Measurements from ENCODE around the gene FASN. TPM values are rescaled to one million over a fixed set of nuclear protein-coding genes. Genes with fewer than 3 reads are reported as not detected.
A peak's percentile ranks its signal among the peaks of the same experiment; 100 is the strongest.

FASN gene
- total and polyA plus RNA-seq, 2 of the 13 experiments (the other 11 are each of a cell fraction or from before 2014, with no cell fraction given) = 51.7 to 101 TPM

DNA sequence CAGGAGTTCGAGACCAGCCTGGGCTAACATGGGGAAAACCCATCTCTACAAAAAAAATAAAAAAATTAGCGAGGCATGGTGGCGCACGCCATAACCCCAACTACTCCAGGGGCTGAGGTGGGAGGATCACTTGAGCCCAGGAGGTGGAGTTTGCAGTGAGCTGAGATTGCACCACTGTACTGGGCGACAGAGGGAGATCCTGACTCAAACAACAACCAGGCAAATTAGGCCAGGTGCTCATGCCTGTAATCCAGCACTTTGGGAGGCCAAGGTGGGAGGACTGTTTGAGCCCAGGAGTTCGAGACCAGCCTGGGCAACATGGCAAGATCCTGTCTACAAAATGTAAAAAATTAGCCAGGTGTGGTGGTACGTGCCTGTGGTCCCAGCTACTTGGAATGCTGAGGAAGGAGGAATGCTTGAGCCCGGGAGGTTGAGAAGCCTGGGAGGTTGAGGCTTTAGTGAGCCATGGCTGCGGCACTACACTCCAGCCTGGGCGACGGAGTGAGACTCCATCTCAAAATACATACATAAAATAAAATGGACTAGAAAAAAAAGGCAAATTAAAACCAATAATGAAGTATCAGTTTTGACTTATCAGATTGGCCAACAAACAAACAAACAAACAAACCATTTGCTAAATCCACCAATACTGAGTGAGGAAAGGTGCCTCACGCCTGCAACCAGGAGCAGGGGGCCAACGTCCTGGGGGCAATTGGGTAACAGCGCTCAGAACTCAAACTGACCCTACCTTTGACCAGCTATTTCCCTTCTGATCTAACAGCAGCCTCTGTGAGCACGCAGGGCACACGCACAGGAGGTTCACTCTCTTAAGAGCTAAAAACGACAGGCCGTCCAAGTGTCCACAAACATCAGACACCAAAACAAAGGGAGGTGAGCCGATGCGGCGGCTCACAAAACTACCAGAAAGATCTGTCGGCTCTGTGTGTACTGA is 19.4 kb upstream of the FASN start (continued):
- TF ChIP-seq, protein P1, sequence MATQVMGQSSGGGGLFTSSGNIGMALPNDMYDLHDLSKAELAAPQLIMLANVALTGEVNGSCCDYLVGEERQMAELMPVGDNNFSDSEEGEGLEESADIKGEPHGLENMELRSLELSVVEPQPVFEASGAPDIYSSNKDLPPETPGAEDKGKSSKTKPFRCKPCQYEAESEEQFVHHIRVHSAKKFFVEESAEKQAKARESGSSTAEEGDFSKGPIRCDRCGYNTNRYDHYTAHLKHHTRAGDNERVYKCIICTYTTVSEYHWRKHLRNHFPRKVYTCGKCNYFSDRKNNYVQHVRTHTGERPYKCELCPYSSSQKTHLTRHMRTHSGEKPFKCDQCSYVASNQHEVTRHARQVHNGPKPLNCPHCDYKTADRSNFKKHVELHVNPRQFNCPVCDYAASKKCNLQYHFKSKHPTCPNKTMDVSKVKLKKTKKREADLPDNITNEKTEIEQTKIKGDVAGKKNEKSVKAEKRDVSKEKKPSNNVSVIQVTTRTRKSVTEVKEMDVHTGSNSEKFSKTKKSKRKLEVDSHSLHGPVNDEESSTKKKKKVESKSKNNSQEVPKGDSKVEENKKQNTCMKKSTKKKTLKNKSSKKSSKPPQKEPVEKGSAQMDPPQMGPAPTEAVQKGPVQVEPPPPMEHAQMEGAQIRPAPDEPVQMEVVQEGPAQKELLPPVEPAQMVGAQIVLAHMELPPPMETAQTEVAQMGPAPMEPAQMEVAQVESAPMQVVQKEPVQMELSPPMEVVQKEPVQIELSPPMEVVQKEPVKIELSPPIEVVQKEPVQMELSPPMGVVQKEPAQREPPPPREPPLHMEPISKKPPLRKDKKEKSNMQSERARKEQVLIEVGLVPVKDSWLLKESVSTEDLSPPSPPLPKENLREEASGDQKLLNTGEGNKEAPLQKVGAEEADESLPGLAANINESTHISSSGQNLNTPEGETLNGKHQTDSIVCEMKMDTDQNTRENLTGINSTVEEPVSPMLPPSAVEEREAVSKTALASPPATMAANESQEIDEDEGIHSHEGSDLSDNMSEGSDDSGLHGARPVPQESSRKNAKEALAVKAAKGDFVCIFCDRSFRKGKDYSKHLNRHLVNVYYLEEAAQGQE (IDR thresholded peaks at IDR 0.05; ENCODE audit: borderline replicate concordance in 1 of 2, low read depth in 1 of 2, low read length in 2 of 2) = no peak
- TF ChIP-seq MED8 (CRISPR knock-in tag; IDR thresholded peaks at IDR 0.05; ENCODE audit: insufficient replicate concordance) (no peak), KLF15 (CRISPR knock-in tag; IDR thresholded peaks at IDR 0.05; ENCODE audit: borderline replicate concordance) (no peak), NCOA5 (CRISPR knock-in tag; IDR thresholded peaks at IDR 0.05) (no peak), MZF1 (CRISPR knock-in tag; IDR thresholded peaks at IDR 0.05; ENCODE audit: borderline replicate concordance) (no peak), CC2D1A (CRISPR knock-in tag; IDR thresholded peaks at IDR 0.05) (no peak), DR1 (CRISPR knock-in tag; IDR thresholded peaks at IDR 0.05) (no peak), JDP2 (CRISPR knock-in tag; IDR thresholded peaks at IDR 0.05; ENCODE audit: borderline replicate concordance) (no peak), ZNF776 (CRISPR knock-in tag; IDR thresholded peaks at IDR 0.05) (no peak), ZNF253 (CRISPR knock-in tag; IDR thresholded peaks at IDR 0.05; ENCODE audit: borderline replicate concordance) (no peak), ZNF629 (CRISPR knock-in tag; conservative IDR thresholded peaks at IDR 0.05) (no peak), NR2F6 (IDR thresholded peaks at IDR 0.05) (peak; percentile 72), NR2F6 (CRISPR knock-in tag; IDR thresholded peaks at IDR 0.05) (peak; percentile 55; the same call in 1 of the 2 replicates), SIN3A (IDR thresholded peaks at IDR 0.05; ENCODE audit: borderline replicate concordance, low read depth, low read length) (no peak), ZKSCAN5 (CRISPR knock-in tag; IDR thresholded peaks at IDR 0.05) (no peak), KLF12 (CRISPR knock-in tag; IDR thresholded peaks at IDR 0.05; ENCODE audit: borderline replicate concordance) (no peak), ZKSCAN8 (CRISPR knock-in tag; IDR thresholded peaks at IDR 0.05; ENCODE audit: borderline replicate concordance) (peak; percentile 50; the same call in 1 of the 2 replicates), ZNF234 (CRISPR knock-in tag; conservative IDR thresholded peaks at IDR 0.05) (no peak), SUZ12 (IDR thresholded peaks at IDR 0.05; ENCODE audit: low read depth, low read length) (no peak), ZBTB20 (CRISPR knock-in tag; IDR thresholded peaks at IDR 0.05; ENCODE audit: borderline replicate concordance, low read depth) (no peak; the same call in 1 of the 2 replicates), MATR3 (CRISPR knock-in tag; IDR thresholded peaks at IDR 0.05) (no peak), SP4 (CRISPR knock-in tag; IDR thresholded peaks at IDR 0.05) (no peak)
- TF ChIP-seq, protein P2, sequence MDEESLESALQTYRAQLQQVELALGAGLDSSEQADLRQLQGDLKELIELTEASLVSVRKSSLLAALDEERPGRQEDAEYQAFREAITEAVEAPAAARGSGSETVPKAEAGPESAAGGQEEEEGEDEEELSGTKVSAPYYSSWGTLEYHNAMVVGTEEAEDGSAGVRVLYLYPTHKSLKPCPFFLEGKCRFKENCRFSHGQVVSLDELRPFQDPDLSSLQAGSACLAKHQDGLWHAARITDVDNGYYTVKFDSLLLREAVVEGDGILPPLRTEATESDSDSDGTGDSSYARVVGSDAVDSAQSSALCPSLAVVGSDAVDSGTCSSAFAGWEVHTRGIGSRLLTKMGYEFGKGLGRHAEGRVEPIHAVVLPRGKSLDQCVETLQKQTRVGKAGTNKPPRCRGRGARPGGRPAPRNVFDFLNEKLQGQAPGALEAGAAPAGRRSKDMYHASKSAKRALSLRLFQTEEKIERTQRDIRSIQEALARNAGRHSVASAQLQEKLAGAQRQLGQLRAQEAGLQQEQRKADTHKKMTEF (CRISPR knock-in tag; IDR thresholded peaks at IDR 0.05) = no peak
- TF ChIP-seq, protein P3, sequence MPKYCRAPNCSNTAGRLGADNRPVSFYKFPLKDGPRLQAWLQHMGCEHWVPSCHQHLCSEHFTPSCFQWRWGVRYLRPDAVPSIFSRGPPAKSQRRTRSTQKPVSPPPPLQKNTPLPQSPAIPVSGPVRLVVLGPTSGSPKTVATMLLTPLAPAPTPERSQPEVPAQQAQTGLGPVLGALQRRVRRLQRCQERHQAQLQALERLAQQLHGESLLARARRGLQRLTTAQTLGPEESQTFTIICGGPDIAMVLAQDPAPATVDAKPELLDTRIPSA (CRISPR knock-in tag; IDR thresholded peaks at IDR 0.05; ENCODE audit: borderline replicate concordance) = no peak

All from HepG2 (cell line).